ENCODE measurements around the gene U2AF1L4.

DNA sequence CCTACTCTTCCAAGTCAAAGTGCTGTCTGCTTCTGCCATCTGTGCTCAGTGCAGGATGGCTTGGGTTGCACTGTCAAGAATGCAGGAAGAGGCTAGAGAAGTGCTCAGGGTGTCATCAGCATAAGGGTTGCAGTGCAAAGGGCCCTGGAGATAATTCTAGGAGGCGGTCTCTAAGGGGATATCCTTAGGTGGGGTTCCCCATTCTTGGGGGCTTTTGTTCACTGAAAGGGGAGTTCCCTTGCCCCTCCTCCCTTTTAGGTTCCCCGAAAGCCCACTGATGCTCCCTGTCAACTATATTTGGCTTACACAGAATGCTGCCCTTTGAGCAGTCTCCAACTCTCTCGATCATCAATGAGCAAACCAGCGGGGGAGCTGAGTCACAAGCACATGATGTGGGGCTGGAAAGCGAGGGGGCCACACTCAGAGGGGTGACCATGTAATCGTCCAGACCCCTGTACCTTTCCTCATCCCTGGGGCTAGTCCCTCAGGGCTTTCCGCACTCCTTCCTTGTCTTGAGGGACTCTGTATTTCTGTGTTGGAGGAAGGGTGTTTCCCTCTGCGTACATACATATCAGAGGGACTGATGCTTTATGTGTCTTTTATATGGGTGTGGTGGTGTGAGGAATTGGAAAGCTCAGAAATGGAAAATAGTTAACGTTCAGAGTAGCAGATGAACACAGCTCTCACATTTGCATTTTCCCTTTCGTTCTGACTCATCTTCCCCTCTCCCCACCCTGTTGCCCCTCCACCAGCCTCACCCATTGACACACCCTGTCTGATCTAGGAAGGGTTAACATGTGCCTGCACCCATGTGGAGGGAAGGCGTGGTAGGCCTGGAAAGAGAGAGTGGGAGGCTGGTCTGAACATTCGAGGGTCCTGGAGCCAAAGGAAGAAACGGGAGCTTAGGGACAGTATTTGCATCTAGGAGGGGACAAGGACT, 34.2 kb downstream of the U2AF1L4 start:
- TF ChIP-seq CTCF (conservative IDR thresholded peaks at IDR 0.05; ENCODE audit: low read length), result no peak
- TF ChIP-seq EZH2phosphoT487 (IDR thresholded peaks at IDR 0.05; ENCODE audit: borderline replicate concordance, low read depth, low read length), result no peak

Data from OCI-LY7 (cell line).